Hepatocyte (in vitro differentiated cells): ENCODE measurements around the gene METRNL.

Experiments
- CTCF ChIP-seq: fragments of 200-600 bp; sonication (generic); IDR thresholded peaks from 2 replicates; pipeline ENCODE4 v1.5.1; 2016; ENCODE audit warnings: antibody characterized with exemption, mild to moderate bottlenecking; ENCODE audit not compliant: poor library complexity
- EZH2 ChIP-seq: fragments of 200-600 bp; sonication (generic); IDR thresholded peaks from 2 replicates; pipeline ENCODE4 v1.6.1; 2016; ENCODE audit warnings: antibody characterized with exemption, mild to moderate bottlenecking, borderline replicate concordance
- EZH2phosphoT487 ChIP-seq: fragments of 200-600 bp; sonication (generic); IDR thresholded peaks from one replicate; pipeline ENCODE4 v1.6.1; 2018; ENCODE audit warnings: antibody characterized with exemption, mild to moderate bottlenecking, low read depth, moderate library complexity; ENCODE audit not compliant: unreplicated experiment, severe bottlenecking

GRCh38 chr17:83117583-83117982 lies 38.2 kb downstream of the METRNL start:
- no peak for TF ChIP-seq EZH2phosphoT487
- TF ChIP-seq CTCF: no peak
- no peak for TF ChIP-seq EZH2
